Hepatocyte (in vitro differentiated cells): ENCODE results near the gene PTCRA.

Experiments used
- EZH2 ChIP-seq: fragments of 200-600 bp; sonication (generic); IDR thresholded peaks from 2 replicates; pipeline ENCODE4 v1.6.1; 2016; ENCODE audit warnings: antibody characterized with exemption, mild to moderate bottlenecking, borderline replicate concordance
- TF ChIP-seq, protein P1 (sequence below): fragments of 200-600 bp; sonication (generic); IDR thresholded peaks from 2 replicates; pipeline ENCODE4 v1.5.1; 2016; ENCODE audit warnings: antibody characterized with exemption, mild to moderate bottlenecking; ENCODE audit not compliant: poor library complexity

DNA sequence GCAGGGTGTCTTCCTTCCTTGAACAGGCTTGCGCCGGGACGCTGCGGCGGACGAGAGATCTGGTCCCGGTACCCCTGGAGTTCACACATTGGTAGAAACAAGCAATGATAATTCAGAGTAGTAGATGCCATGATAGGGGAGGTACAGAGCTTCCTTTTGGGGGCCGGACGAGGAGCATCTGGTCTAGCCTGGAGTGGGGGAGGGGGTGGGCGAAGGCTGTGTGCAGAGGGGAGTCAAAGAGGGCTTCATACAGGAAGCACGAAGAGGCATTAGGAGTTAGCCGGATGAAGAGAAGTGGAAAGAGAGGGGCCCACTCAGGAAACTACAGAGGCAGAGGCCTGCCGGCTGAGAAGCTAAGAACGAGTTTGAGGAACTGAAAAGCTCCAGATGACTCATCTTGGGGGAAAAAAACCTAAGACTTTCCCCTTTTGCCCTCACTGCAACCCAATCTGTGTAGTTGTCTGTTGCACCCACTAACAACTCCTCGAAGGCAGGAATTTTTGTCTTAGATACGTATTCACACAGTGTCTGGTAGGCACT is 14.0 kb downstream of the PTCRA start:
- TF ChIP-seq, protein P1, sequence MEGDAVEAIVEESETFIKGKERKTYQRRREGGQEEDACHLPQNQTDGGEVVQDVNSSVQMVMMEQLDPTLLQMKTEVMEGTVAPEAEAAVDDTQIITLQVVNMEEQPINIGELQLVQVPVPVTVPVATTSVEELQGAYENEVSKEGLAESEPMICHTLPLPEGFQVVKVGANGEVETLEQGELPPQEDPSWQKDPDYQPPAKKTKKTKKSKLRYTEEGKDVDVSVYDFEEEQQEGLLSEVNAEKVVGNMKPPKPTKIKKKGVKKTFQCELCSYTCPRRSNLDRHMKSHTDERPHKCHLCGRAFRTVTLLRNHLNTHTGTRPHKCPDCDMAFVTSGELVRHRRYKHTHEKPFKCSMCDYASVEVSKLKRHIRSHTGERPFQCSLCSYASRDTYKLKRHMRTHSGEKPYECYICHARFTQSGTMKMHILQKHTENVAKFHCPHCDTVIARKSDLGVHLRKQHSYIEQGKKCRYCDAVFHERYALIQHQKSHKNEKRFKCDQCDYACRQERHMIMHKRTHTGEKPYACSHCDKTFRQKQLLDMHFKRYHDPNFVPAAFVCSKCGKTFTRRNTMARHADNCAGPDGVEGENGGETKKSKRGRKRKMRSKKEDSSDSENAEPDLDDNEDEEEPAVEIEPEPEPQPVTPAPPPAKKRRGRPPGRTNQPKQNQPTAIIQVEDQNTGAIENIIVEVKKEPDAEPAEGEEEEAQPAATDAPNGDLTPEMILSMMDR = no peak
- no peak for TF ChIP-seq EZH2
